Stimulated activated CD8-positive, alpha-beta memory T cell treated with anti-CD3 and anti-CD28 coated beads, Interleukin-15, amount 100 ng/mL, for 24 hours (primary cell): ENCODE measurements around the gene SMCO3.

ENCODE experiments used
- DNase-seq: peaks from one replicate; pipeline ENCODE4 v3.0.0-alpha.2; 2020; ENCODE audit warnings: low read depth

Gene SMCO3

GRCh38 chr12:14814014-14814413, at the start of gene SMCO3:
TSS of gene SMCO3 (minus strand) at chr12:14814182. CDS start at chr12:14806680, 7,502 bp downstream.
- DNase-seq, result no peak

DNA sequence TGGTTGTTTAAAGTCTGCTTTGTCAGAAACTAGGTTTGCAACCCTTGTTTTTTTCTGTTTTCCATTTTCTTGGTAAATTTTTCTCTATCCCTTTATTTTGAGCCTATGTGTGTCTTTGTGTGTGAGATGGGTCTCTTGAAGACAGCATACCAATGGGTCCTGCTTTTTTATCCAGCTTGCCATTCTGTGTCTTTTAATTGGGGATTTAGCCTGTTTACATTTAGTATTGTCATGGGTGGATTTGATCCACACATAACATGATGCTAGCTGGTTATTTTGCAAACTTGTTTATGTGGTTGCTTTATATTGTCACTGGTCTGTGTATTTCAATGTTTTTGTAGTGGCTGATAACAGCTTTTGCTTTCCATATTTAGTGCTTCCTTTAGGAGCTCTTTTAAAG, 46.5 kb upstream of the SMCO3 start:
- no peak for DNase-seq

GRCh38 chr12:14858513-14858912, 44.5 kb upstream of the SMCO3 start:
- no peak for DNase-seq

DNA sequence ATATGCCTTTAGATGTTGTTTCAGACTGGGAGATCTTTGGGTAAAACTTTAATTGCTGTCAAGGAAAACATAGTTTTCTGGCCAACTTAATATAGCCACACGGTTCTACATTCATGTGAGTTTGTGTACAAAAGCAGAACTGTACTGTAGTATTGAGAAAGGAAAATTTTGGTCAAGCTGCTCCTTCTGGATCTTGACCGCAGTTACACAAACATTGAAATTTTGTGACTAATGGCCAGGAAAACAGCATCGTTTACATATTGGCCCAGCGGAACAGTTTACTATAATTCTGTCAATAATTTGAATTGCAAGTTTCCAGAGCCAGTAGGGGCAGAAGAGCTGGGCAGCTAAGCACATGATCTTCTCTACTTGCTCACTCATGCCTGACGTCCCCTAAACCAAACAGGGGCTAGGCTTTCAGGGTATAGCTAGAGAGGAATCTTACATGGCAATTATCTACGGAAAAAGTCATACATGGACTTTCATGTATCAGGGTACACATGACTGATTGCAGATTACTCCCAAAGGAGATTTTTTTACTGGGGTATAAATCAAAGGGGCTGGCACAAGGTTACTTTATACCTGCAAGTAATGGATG, 40.7 kb upstream of the SMCO3 start:
- no peak for DNase-seq

GRCh38 chr12:14853961-14854360, 40.0 kb upstream of the SMCO3 start:
- DNase-seq, result no peak

DNA sequence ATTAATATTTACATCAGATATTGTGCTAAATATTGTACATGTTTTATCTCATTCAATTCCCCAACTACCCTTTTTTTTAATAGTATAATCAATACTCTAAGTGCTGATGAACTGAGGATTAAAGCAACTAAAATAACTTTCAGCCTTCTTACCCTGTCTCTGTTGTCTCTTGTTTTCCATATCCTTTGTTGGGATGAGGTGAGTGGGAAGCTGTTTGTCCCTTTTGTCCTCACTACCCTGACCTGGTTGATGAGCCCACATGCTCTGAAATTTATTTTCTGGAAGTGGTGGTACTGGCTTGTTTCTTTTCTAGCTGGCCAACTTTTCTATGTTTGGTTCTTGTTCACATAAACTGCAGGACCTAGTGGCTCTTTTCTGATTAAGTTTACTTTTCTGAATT, 38.9 kb upstream of the SMCO3 start:
- DNase-seq, result no peak

DNA sequence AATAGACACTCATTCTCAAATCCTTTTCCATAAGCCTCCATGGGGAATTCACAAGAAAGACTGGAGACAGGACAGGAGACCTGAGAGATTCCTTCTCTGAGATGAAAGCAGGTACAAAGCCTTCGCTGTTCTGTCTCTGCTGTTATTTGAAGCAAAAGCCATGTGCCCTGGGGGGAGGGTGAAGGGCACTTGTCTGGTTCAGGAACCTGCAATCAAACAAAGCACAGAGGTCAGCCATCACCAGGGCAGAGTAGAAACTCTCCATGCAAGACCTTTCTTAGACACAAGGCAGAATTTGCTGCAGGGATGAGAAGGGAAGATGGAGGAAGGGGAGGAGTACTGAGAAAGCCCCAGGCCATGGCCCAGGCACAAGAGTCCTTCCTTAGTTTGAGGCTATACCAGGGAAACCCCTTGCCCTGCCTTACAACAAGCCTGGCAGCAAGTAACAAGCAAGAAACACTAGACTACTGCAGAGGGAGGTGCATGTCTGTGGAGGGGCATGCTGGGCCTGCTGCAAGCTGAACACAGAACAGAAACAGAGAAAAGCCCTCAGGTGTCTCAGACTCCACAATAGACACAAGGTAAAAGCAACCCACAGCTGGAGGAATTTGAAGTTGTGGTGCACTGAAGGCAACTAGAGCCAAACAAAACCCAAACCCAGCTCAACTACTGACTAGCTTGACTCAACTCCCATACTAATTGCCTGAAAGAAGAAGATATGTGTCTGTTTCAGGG, 37.1 kb upstream of the SMCO3 start:
- no peak for DNase-seq

DNA sequence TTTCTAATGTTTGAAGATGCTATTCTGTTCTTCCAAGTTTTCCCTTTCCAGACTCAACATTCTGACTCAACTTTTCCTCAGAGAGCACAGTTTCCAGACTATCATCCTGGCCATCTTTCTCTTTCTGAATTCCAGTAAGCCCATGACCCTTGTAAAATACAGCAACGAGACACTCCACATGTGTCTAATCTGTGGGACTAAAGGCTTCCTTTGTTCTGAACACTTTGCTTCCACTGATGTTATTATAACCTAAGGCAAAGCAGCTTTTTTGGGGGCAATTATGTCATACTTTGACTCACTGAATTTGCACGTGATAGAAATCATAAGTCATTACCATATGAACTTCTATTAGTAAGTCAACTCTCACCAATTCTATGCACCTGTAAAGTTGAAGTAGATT, 35.7 kb upstream of the SMCO3 start:
- no peak for DNase-seq

DNA sequence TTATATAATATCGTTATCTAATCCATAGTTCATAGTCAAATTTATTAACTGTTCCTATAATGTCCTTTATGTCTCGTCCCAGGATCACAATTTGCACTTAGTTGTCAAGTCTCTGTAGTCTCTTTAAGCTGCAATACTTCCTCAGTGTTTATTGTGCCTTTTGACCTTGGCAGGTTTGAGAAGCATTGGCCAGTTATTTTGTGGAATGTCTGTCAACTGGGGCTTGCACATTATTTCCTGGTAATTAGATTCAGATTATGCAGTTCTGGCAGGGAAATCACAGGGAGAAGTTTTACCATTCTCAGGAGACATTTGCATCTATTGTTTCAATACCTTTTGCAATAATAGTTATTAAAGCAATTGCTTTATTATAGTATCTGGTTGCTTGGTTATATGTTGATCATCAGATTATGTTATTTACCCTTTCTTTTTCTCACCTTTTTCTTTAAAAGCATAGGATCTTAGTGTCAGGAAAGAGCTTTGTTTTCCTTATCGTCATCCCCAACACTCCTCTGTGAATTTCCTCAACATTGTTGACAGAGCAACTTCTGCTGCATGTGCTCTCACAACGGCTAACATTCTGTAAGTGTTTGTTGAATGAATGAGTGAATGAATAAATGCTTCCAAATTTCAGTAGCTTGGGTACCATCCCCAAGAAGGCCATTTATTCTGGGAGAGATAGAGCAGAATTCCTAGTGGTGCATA, 33.0 kb upstream of the SMCO3 start:
- no peak for DNase-seq

DNA sequence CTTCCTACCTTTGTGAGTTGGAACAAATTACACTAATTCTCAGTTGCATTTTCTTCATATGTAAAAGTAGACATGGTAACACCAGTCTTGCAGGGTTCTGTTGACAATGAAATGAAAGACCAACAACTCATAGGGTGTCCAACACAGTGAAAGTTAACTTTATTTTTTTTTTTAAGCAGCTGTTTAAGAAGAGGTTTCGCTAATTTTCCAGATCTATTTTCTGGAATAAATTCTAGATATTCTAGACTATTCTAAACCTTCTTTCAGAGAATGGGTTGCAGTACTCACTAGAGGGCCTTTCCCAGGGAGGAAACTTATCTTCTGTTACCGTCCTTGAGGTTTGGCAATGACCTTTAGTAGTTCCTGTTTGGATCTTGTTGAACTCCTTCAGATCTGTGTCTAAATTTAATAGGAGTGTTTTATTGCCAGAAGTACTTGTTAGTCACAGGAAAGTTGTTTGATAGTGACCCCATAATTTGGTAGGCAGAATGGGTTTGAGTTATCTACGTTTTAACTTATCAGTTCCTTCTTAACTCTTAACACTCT, 32.1 kb upstream of the SMCO3 start:
- no peak for DNase-seq

- DNase-seq, result no peak
These were observed 31.4 kb upstream of the SMCO3 start for GRCh38 chr12:14845350-14845750.

DNA sequence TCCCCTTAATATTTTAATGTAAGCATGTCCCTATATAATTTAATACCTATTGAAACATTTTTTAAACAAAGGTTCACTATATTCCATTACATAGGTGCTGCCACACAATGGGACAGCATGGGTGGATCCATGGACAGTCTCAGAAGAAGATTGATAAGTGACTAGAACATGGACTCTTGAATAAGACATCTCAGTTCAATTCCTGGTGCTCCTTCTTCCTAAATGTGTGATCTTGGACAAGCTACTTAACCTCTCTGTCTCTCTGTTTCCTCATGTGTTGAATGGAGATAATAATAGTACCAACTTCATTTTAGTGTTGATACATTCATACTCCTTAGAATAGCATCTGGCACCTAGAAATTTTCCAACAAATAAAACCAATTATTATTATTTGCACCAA, 30.4 kb upstream of the SMCO3 start:
- DNase-seq, result no peak

- no peak for DNase-seq
These were observed 29.5 kb upstream of the SMCO3 start, which contains the start of gene ART4 for GRCh38 chr12:14843425-14843887. TSS of gene ART4 (minus strand) at chr12:14843526. CDS start at chr12:14843113, 413 bp downstream.

GRCh38 chr12:14842315-14842714, 28.3 kb upstream of the SMCO3 start:
- DNase-seq, result no peak

- DNase-seq, result no peak
These were observed 27.8 kb upstream of the SMCO3 start for GRCh38 chr12:14841761-14842160.

- DNase-seq, result no peak
These were observed 26.6 kb upstream of the SMCO3 start for GRCh38 chr12:14840616-14841015.

GRCh38 chr12:14839262-14839661, 25.3 kb upstream of the SMCO3 start:
- no peak for DNase-seq

GRCh38 chr12:14836336-14837210, 22.6 kb upstream of the SMCO3 start:
- no peak for DNase-seq

- DNase-seq, result no peak
These were observed 20.5 kb upstream of the SMCO3 start for GRCh38 chr12:14834509-14834908.

GRCh38 chr12:14833952-14834351, 20.0 kb upstream of the SMCO3 start:
- no peak for DNase-seq

DNA sequence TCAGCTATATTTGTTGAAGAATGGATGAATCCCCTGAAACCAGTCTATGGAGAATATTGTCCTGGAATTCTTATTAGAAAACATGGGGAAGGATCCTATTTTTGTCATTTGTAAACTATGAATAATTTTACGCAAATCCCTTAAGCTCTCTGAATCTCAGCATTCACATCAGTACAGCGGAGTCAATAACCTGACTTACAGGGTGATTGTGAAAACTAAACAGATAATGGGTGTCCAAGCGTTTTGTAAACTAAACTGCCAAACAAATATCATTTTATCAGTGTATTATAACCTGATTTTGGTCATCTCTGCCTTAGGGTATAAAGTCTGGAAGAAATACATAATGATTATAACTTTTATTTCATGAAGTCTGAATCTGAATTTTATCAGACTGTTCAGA, 19.4 kb upstream of the SMCO3 start:
- no peak for DNase-seq

GRCh38 chr12:14828892-14829291, 14.9 kb upstream of the SMCO3 start:
- DNase-seq, result no peak
